AG04449 (cell line): Measurements from ENCODE around the gene GMCL2.

ENCODE experiments used
- CTCF ChIA-PET: fragments of 350-600 bp; formaldehyde crosslinking; extraction: SDS; loops from one replicate; lab custom pipeline; 2021; ENCODE audit warnings: antibody characterized with exemption; lab: Yijun Ruan, JAX
- POLR2A ChIA-PET: fragments of 400-600, 350-600 bp; formaldehyde crosslinking; extraction: SDS; loops from one replicate; lab custom pipeline; 2020; ENCODE audit warnings: antibody characterized with exemption, inconsistent platforms; lab: Yijun Ruan, JAX
- DNase-seq: peaks from one replicate; pipeline ENCODE4 v3.0.0-alpha.2; 2010; ENCODE audit warnings: low read depth, low spot score
- H3K4me3 ChIP-seq: 2 replicates; pipeline ENCODE4 v1.5.1; 2011; ENCODE audit warnings: low read depth, mild to moderate bottlenecking, control low read depth, low read length
- TF ChIP-seq, protein P1 (sequence below): IDR thresholded peaks from one replicate; pipeline ENCODE4 v1.5.1; 2011; ENCODE audit warnings: mild to moderate bottlenecking, moderate library complexity, low read length, control low read depth, inconsistent platforms; ENCODE audit not compliant: insufficient read depth; ENCODE audit errors: missing control alignments

Gene GMCL2

DNA sequence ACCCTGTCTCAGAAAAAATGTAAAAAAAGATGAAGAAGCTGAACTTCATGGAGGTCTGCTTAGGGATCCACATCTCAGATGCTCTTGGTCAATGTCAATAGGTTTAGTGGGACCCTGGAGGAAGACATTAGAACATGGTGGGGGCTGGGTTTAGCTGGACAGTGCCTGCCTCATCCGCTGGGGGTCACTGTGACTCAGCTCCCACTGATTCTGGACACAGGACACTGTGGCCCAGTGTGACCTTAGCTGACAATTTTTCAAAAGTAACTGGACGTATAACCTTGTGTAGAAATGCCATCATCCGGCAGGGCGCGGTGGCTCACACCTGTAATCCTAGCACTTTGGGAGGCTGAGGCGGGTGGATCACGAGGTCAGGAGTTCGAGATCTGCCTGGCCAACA, 9.8 kb upstream of the GMCL2 start:
- ChIA-PET POLR2A (no interaction called here), CTCF (interaction anchor here (0.7 to 1.3 kb wide), 3 partner anchors 13 to 51 kb away, joined by 3 to 5 read pairs (median 4); no protein-coding TSS in a partner anchor)
- TF ChIP-seq, protein P1, sequence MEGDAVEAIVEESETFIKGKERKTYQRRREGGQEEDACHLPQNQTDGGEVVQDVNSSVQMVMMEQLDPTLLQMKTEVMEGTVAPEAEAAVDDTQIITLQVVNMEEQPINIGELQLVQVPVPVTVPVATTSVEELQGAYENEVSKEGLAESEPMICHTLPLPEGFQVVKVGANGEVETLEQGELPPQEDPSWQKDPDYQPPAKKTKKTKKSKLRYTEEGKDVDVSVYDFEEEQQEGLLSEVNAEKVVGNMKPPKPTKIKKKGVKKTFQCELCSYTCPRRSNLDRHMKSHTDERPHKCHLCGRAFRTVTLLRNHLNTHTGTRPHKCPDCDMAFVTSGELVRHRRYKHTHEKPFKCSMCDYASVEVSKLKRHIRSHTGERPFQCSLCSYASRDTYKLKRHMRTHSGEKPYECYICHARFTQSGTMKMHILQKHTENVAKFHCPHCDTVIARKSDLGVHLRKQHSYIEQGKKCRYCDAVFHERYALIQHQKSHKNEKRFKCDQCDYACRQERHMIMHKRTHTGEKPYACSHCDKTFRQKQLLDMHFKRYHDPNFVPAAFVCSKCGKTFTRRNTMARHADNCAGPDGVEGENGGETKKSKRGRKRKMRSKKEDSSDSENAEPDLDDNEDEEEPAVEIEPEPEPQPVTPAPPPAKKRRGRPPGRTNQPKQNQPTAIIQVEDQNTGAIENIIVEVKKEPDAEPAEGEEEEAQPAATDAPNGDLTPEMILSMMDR = peak; percentile 31

DNA sequence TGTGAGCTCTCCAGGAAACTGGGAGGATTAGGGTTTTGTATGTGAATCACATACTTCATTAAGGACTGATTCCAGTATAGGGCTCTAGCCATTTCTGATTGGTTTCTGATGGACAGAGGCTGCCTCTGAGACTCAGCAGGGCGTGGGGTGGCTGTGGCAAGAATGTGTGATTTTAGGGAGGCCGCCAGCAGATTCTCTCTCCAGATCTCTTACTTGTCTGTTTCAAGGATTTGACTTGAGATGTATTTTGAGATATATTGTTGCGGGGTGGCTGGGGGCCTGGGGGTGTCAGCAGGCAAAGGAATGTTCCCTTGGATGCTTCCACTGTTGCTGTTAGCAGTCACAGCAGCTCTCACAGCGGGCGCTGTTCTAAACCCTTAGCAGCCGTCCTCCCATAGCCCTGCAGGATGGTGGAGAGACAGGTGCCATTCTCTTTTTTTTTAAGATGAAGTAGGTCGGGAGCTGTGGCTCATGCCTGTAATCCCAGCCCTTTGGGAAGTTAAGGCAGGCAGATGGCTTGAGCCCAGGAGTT, 9.2 kb upstream of the GMCL2 start:
- CTCF ChIA-PET = interaction anchor here (1.1 to 1.3 kb wide), 2 partner anchors 30 to 51 kb away, joined by 4 to 5 read pairs; no protein-coding TSS in a partner anchor
- POLR2A ChIA-PET = interaction anchor here (1.9 kb wide), 1 partner anchor 8 kb away, joined by 6 read pairs; the partner anchor contains the start of gene HNRNPAB

More for the DNA sequence above, 9.8 kb upstream of the GMCL2 start:
- DNase-seq = no peak
- H3K4me3 ChIP-seq = no peak overlapping the region

DNA sequence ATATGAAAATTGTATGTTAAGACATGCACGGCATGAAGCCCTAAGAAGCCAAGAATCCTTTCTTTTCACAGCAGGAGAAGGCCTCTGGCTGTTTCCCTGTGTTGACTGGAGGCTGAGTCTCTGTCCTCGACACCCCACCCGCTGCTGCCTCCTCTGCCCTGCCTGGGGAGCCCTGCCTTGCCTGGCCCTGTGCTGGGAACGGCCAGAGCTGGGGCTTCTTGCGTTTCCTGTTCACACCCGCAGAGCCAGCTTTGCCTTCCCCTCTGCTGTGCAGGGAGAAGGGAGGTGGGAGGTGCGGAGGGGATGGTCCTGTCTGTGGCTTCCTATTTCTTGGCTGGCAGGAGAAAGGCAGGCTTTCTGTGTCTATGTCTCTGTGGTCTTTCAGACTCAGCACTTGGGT, 6.9 kb upstream of the GMCL2 start:
- no peak overlapping the region for H3K4me3 ChIP-seq
- ChIA-PET CTCF (no interaction called here), POLR2A (no interaction called here)
- no peak for DNase-seq
- TF ChIP-seq, protein P1 = no peak

More for the DNA sequence above, 9.2 kb upstream of the GMCL2 start:
- DNase-seq = no peak
- TF ChIP-seq, protein P1 = no peak
- no peak overlapping the region for H3K4me3 ChIP-seq

DNA sequence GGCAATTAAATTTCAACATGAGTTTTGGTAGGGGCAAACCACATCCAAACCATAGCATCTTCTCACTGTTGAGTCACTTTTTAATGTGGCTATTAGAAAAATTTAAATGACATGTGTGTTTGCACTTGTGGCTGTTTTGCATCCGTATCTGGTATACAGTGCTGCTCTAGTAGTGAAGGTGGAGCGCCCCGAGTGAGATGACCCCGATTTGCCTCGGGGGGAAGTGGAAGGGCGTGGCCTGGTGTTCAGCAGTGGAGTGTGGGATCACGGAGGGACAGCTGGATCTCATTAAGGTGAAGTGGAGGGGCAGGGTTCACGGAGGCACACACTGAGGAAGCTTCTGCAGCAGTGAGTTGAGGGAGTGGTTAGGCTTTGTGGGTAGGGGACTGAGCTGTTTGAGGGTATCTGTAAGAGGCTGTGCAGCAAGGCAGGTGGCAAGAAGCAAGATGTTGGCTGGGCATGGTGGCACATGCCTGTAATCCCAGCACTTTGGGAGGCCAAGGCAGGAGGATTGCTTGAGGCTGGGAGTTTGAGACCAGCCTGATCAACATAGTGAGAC, 6.2 kb upstream of the GMCL2 start:
- POLR2A ChIA-PET = interaction anchor here (0.6 kb wide), 1 partner anchor 40 kb away, joined by 4 read pairs; the partner anchor contains the start of gene NHP2
- CTCF ChIA-PET = no interaction called here
- TF ChIP-seq, protein P1 = no peak
- no peak for DNase-seq
- H3K4me3 ChIP-seq = no peak overlapping the region

DNA sequence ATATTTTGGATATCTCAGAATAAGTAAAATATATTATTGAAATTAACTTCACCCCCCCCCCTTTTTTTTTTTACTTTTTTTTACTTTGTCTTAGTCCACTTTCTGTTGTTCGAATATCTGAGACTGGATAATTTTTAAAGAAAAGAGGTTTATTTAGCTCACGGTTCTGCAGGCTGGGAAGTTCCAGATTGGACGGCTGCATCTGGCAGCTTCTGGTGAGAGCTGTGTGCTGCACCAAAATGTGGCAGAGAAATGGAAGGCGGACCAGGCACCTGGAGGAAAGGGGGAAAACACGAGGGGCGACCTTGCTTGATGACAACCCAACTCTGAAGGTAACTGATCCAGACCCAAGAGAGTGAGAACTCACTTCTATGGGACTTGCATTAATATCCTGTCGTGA, 5.6 kb upstream of the GMCL2 start:
- TF ChIP-seq, protein P1 = no peak
- ChIA-PET CTCF (no interaction called here), POLR2A (interaction anchor here (0.6 kb wide), 1 partner anchor 39 kb away, joined by 4 read pairs; the partner anchor contains the start of gene NHP2)
- H3K4me3 ChIP-seq = no peak overlapping the region
- DNase-seq = no peak

DNA sequence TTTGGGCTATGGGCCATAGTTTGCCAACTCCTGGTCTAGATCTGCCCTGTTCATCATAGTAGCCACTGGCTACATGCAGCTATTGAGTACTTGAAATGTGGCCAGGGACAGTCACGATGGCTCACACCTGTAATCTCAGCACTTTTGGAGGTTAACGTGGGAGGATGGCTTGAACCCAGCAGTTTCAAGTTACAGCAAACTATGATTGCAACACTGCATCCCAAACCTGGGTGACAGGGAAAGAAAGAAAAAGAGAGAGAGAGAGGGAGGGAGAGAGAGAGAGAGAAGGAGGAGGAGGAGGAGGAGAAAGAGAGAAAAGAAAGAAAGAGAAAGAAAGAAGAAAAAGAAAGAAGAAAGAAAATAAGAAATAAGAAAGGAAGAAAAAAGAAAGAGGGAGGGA, 5.1 kb upstream of the GMCL2 start:
- CTCF ChIA-PET = no interaction called here

More for the DNA sequence above, 5.1 kb upstream of the GMCL2 start:
- POLR2A ChIA-PET = no interaction called here
- no peak for DNase-seq
- no peak overlapping the region for H3K4me3 ChIP-seq
- TF ChIP-seq, protein P1 = no peak
